Measurements from ENCODE around the gene KLF5. TPM values are rescaled to one million over a fixed set of nuclear protein-coding genes. Genes with fewer than 3 reads are reported as not detected.
A peak's percentile ranks its signal among the peaks of the same experiment; 100 is the strongest.

Gene KLF5
- total RNA-seq, 1 experiment from 2014 or later, result 65.9 TPM

GRCh38 chr13:73103238-73103637 is 44.4 kb downstream of the KLF5 start:
- peak in 1 of 2 experiments; percentile 62 for DNase-seq
- TF ChIP-seq CTCF (conservative IDR thresholded peaks at IDR 0.05), result no peak
- TF ChIP-seq EZH2 (IDR thresholded peaks at IDR 0.05; ENCODE audit: low read depth), result no peak

GRCh38 chr13:73106513-73107178 is 47.8 kb downstream of the KLF5 start:
- H3K36me3 ChIP-seq (ENCODE audit: low read depth), result no peaks in the 10 kb centered on the region
- no TSS peak for BruUV-seq (replicated peaks)
- no peak for TF ChIP-seq CTCF (conservative IDR thresholded peaks at IDR 0.05)
- no peak for TF ChIP-seq EZH2 (IDR thresholded peaks at IDR 0.05; ENCODE audit: low read depth)
- no peaks in the 10 kb centered on the region for H3K9me3 ChIP-seq (ENCODE audit: insufficient read depth, low read depth)
- CTCF ChIA-PET, result no interaction called here
- peak overlapping the region; percentile 52 for H3K4me2 ChIP-seq
- peak overlapping the region; percentile 74; the same call in 1 of the 2 replicates for H2AFZ ChIP-seq
- H3K4me3 ChIP-seq, result no peak overlapping the region
- H3K27me3 ChIP-seq (ENCODE audit: insufficient read depth, low read depth), result no peaks in the 10 kb centered on the region
- peak overlapping the region; percentile 59 for H3K27ac ChIP-seq
- H3K9me2 ChIP-seq (ENCODE audit: insufficient read depth), result no peaks in the 10 kb centered on the region
- DNase-seq, result peak in 1 of 2 experiments; percentile 62
- H3K4me1 ChIP-seq (replicated peaks; ENCODE audit: insufficient read depth), result peaks cover 41% of the 10 kb centered on the region
- no peaks in the 10 kb centered on the region for H3K79me2 ChIP-seq (ENCODE audit: low read depth)
- no peaks in the 10 kb centered on the region for H4K20me1 ChIP-seq (ENCODE audit: insufficient read depth)
- H3F3A ChIP-seq (ENCODE audit: insufficient read depth, low read depth), result peaks cover 8% of the 10 kb centered on the region; the same call in 1 of the 2 replicates
- POLR2A ChIA-PET (ENCODE audit: unreplicated experiment), result no interaction called here
- intact Hi-C loops (cut with micrococcal nuclease; ENCODE audit: unreplicated experiment), result no loop called here

More at GRCh38 chr13:73103238-73103637, 44.4 kb downstream of the KLF5 start:
- Histone ChIP-seq H3K9me3 (ENCODE audit: insufficient read depth, low read depth) (no peaks in the 10 kb centered on the region), H3K4me2 (peak overlapping the region; percentile 31; the same call in 1 of the 2 replicates), H3K27me3 (ENCODE audit: insufficient read depth, low read depth) (no peaks in the 10 kb centered on the region), H3K4me3 (no peak overlapping the region), H3K36me3 (ENCODE audit: low read depth) (no peaks in the 10 kb centered on the region), H3K27ac (no peak overlapping the region), H4K20me1 (ENCODE audit: insufficient read depth) (no peaks in the 10 kb centered on the region), H3K9me2 (ENCODE audit: insufficient read depth) (no peaks in the 10 kb centered on the region), H3K79me2 (ENCODE audit: low read depth) (no peaks in the 10 kb centered on the region), H3F3A (ENCODE audit: insufficient read depth, low read depth) (no peaks in the 10 kb centered on the region), H3K4me1 (replicated peaks; ENCODE audit: insufficient read depth) (peaks cover 27% of the 10 kb centered on the region), H2AFZ (no peak overlapping the region)
- CTCF ChIA-PET, result no interaction called here
- BruUV-seq (replicated peaks), result no TSS peak
- POLR2A ChIA-PET (ENCODE audit: unreplicated experiment), result interaction anchor here (0.7 kb wide), 1 partner anchor 33 kb away, joined by 4 read pairs; no protein-coding TSS in a partner anchor
- intact Hi-C loops (cut with micrococcal nuclease; ENCODE audit: unreplicated experiment), result no loop called here

DNA sequence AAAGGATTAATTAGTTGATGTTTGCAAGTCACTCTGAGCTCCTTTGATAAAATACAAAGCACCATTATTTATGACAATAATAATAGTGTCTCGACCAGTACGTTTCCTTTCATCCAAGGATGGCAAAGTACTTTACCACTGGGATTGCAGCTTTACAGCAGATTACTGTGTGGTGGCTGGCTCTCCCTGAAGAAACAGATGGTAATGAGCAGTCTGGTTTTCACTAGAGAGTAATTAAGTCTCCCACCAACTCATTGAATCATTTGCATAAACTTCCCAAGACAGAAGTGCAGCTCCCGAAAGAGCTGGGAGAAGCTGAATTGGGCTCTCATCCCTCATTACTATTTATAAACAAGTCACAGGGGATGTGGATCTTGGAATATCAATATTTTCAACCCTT is 48.7 kb downstream of the KLF5 start:
- no peaks in the 10 kb centered on the region for H3K9me3 ChIP-seq (ENCODE audit: insufficient read depth, low read depth)
- H3K27ac ChIP-seq, result peak overlapping the region; percentile 59
- ChIA-PET POLR2A (ENCODE audit: unreplicated experiment) (no interaction called here), CTCF (interaction anchor here (0.6 kb wide), 1 partner anchor 66 kb away, joined by 9 read pairs; no protein-coding TSS in a partner anchor)
- peaks cover 41% of the 10 kb centered on the region for H3K4me1 ChIP-seq (replicated peaks; ENCODE audit: insufficient read depth)
- H3K36me3 ChIP-seq (ENCODE audit: low read depth), result no peaks in the 10 kb centered on the region
- no TSS peak for BruUV-seq (replicated peaks)
- peak overlapping the region; percentile 52; the same call in 1 of the 2 replicates for H3K4me2 ChIP-seq
- no peak for DNase-seq
- H2AFZ ChIP-seq, result no peak overlapping the region
- TF ChIP-seq CTCF (conservative IDR thresholded peaks at IDR 0.05), result no peak
- no peak for TF ChIP-seq EZH2 (IDR thresholded peaks at IDR 0.05; ENCODE audit: low read depth)
- H4K20me1 ChIP-seq (ENCODE audit: insufficient read depth), result no peaks in the 10 kb centered on the region
- no peak overlapping the region for H3K4me3 ChIP-seq
- H3K9me2 ChIP-seq (ENCODE audit: insufficient read depth), result no peaks in the 10 kb centered on the region
- H3K79me2 ChIP-seq (ENCODE audit: low read depth), result no peaks in the 10 kb centered on the region
- peaks cover 8% of the 10 kb centered on the region; the same call in 1 of the 2 replicates for H3F3A ChIP-seq (ENCODE audit: insufficient read depth, low read depth)
- intact Hi-C loops (cut with micrococcal nuclease; ENCODE audit: unreplicated experiment), result no loop called here
- no peaks in the 10 kb centered on the region for H3K27me3 ChIP-seq (ENCODE audit: insufficient read depth, low read depth)
